WTC11 (cell line): ENCODE results near the gene SMIM38. TPM values are rescaled to one million over a fixed set of nuclear protein-coding genes. Genes with fewer than 3 reads are reported as not detected.

ENCODE experiments used
- ATAC-seq: fragments of 200-7000 bp; cut with Tn5 transposase; 2 replicates; pipeline ENCODE4 v1.10.0; 2021; ENCODE audit warnings: mild to moderate bottlenecking, moderate library complexity
- CTCF ChIA-PET: fragments of 300-600 bp; sonication (Branson Sonifier 250); formaldehyde crosslinking; loops from one replicate; lab custom pipeline; 2021; ENCODE audit warnings: antibody characterized with exemption; lab: Charles Lee
- POLR2A ChIA-PET: fragments of 350-600 bp; sonication (Branson Sonifier 250); formaldehyde crosslinking; loops from one replicate; lab custom pipeline; 2021; ENCODE audit warnings: antibody characterized with exemption; lab: Charles Lee
- DNase-seq: peaks from one replicate; pipeline ENCODE4 v3.0.0; 2021; ENCODE audit warnings: low spot score
- H3K27ac Mint-ChIP-seq: 2 replicates; pipeline ENCODE4 v1.8.0; 2021; ENCODE audit warnings: mixed read lengths
- H3K27me3 Mint-ChIP-seq: 2 replicates; pipeline ENCODE4 v1.8.0; 2021; ENCODE audit warnings: low read depth, mild to moderate bottlenecking, moderate library complexity, mixed read lengths
- H3K36me3 Mint-ChIP-seq: 2 replicates; pipeline ENCODE4 v1.8.0; 2021; ENCODE audit warnings: mixed read lengths
- H3K4me1 Mint-ChIP-seq: 2 replicates; pipeline ENCODE4 v1.8.0; 2022; ENCODE audit warnings: mixed read lengths
- H3K4me3 Mint-ChIP-seq: 2 replicates; pipeline ENCODE4 v1.8.0; 2021; ENCODE audit warnings: mild to moderate bottlenecking, moderate library complexity, mixed read lengths
- H3K9me3 Mint-ChIP-seq: 2 replicates; pipeline ENCODE4 v1.8.0; 2021; ENCODE audit warnings: mixed read lengths
- ARID4B ChIP-seq: sonication (generic); formaldehyde crosslinking; IDR thresholded peaks from 2 replicates; pipeline ENCODE4 v1.8.0; 2023; ENCODE audit warnings: missing genetic modification reagents, mild to moderate bottlenecking, borderline replicate concordance
- CTCF ChIP-seq: fragments of 200-600 bp; IDR thresholded peaks from 2 replicates; pipeline ENCODE4 v1.8.0; 2022; ENCODE audit warnings: antibody characterized with exemption
- FOXK1 ChIP-seq: sonication (generic); formaldehyde crosslinking; IDR thresholded peaks from 2 replicates; pipeline ENCODE4 v1.8.0; 2022; ENCODE audit warnings: mild to moderate bottlenecking, moderate library complexity, missing genetic modification reagents
- GRHL2 ChIP-seq: fragments of 250-450 bp; sonication (Bioruptor Pico); IDR thresholded peaks from 2 replicates; pipeline ENCODE4 v1.8.0; 2022; ENCODE audit warnings: mild to moderate bottlenecking, moderate library complexity; ENCODE audit not compliant: insufficient replicate concordance, severe bottlenecking
- IRF1 ChIP-seq: sonication (generic); formaldehyde crosslinking; IDR thresholded peaks from 2 replicates; pipeline ENCODE4 v1.8.0; 2023; ENCODE audit warnings: missing genetic modification reagents
- KAT7 ChIP-seq: sonication (generic); formaldehyde crosslinking; IDR thresholded peaks from 2 replicates; pipeline ENCODE4 v1.8.1; 2023; ENCODE audit warnings: missing genetic modification reagents, mild to moderate bottlenecking, borderline replicate concordance
- NR1H2 ChIP-seq: sonication (generic); formaldehyde crosslinking; IDR thresholded peaks from 2 replicates; pipeline ENCODE4 v1.9.0; 2021; ENCODE audit warnings: mild to moderate bottlenecking, moderate library complexity, missing genetic modification reagents
- OVOL2 ChIP-seq: fragments of 250-450 bp; sonication (Bioruptor Pico); IDR thresholded peaks from 2 replicates; pipeline ENCODE4 v1.9.0; 2021; ENCODE audit warnings: mild to moderate bottlenecking, borderline replicate concordance
- TCF7 ChIP-seq: sonication (generic); formaldehyde crosslinking; IDR thresholded peaks from 2 replicates; pipeline ENCODE4 v1.8.0; 2022; ENCODE audit warnings: mild to moderate bottlenecking, low read depth, missing genetic modification reagents, moderate library complexity
- TEAD1 ChIP-seq: sonication (generic); formaldehyde crosslinking; IDR thresholded peaks from 2 replicates; pipeline ENCODE4 v1.8.0; 2022; ENCODE audit warnings: mild to moderate bottlenecking, missing genetic modification reagents
- TEAD4 ChIP-seq: sonication (generic); formaldehyde crosslinking; IDR thresholded peaks from 2 replicates; pipeline ENCODE4 v1.8.0; 2022; ENCODE audit warnings: mild to moderate bottlenecking, missing genetic modification reagents
- ZBTB21 ChIP-seq: sonication (generic); formaldehyde crosslinking; IDR thresholded peaks from 2 replicates; pipeline ENCODE4 v1.8.1; 2023; ENCODE audit warnings: mild to moderate bottlenecking, missing genetic modification reagents, borderline replicate concordance
- ZNF263 ChIP-seq: sonication (generic); formaldehyde crosslinking; IDR thresholded peaks from 2 replicates; pipeline ENCODE4 v1.8.1; 2022; ENCODE audit warnings: low read depth, mild to moderate bottlenecking, moderate library complexity, missing genetic modification reagents
- ZNF423 ChIP-seq: fragments of 250-450 bp; sonication (Bioruptor Pico); IDR thresholded peaks from 2 replicates; pipeline ENCODE4 v2.1.2; 2022; ENCODE audit warnings: mild to moderate bottlenecking, moderate library complexity
- total RNA-seq: library from RNA; stranded (reverse); gene quantifications from 3 replicates; pipeline ENCODE4 v1.2.3, GENCODE V29; 2021
- TF ChIP-seq, protein P1 (sequence below): sonication (generic); formaldehyde crosslinking; IDR thresholded peaks from 2 replicates; pipeline ENCODE4 v1.8.0; 2022; ENCODE audit warnings: mild to moderate bottlenecking, missing genetic modification reagents
- TF ChIP-seq, protein P2 (sequence below): sonication (generic); formaldehyde crosslinking; IDR thresholded peaks from 2 replicates; pipeline ENCODE4 v1.8.0; 2022; ENCODE audit warnings: mild to moderate bottlenecking, missing genetic modification reagents
- TF ChIP-seq, protein P3 (sequence below): sonication (generic); formaldehyde crosslinking; IDR thresholded peaks from 2 replicates; pipeline ENCODE4 v1.8.1; 2023; ENCODE audit warnings: mild to moderate bottlenecking, missing genetic modification reagents, borderline replicate concordance
- TF ChIP-seq, protein P4 (sequence below): sonication (generic); formaldehyde crosslinking; IDR thresholded peaks from 2 replicates; pipeline ENCODE4 v1.8.0; 2022; ENCODE audit warnings: mild to moderate bottlenecking, missing genetic modification reagents

The SMIM38 gene
- total RNA-seq, 1 experiment from 2014 or later, result 0.39 TPM

DNA sequence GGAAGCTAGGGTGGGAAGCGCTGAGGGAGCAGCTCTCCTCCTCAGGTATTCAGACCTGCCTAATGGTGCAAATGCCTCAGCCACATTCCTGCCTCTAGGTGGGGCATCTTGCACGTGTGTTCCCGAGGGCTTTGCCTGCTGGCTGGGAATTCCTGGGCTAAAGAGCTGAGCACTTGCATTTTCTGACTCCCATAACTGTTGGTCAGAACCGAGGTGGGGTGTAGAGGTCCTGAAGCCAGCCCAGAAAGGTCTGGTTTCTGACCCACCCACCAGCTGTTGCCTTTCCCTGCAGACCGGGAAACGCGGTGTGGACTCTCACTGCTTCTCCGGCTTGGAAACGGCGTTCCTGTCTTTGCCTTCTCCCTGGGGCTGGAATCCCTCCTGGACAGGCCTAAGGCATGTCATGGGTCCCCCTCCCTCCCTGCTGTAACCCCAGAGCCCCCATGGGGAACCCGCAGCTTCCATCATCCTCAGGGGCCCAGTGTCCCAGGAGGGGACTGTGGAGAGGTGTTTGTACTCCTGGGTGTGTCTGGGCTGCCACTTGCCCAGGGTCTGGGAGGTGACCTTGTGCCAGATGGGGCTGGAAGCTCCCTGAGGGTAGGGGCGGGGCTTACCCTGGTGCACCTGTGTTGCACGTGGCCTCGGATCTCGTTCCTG lies 24.0 kb upstream of the SMIM38 start:
- ChIA-PET CTCF (interaction anchor here (0.6 to 3.0 kb wide), 91 partner anchors 9 to 886 kb away, joined by 3 to 71 read pairs (median 5); partner anchors contain the start of genes MRGPRF, MYEOV, SMIM38 and TPCN2), POLR2A (interaction anchor here (0.8 to 0.9 kb wide), 3 partner anchors 9 to 510 kb away, joined by 3 to 5 read pairs (median 3); no protein-coding TSS in a partner anchor)
- ATAC-seq, result peak; percentile 94
- Mint-ChIP-seq H3K9me3 (peaks cover 39% of the 10 kb centered on the region), H3K36me3 (peaks cover 32% of the 10 kb centered on the region), H3K27me3 (peaks cover 8% of the 10 kb centered on the region; the same call in 1 of the 2 replicates), H3K4me3 (no peak overlapping the region), H3K27ac (no peak overlapping the region), H3K4me1 (peaks cover 10% of the 10 kb centered on the region)
- peak; percentile 92 for DNase-seq
- no peak for TF ChIP-seq NR1H2
- peak; percentile 100 for TF ChIP-seq TEAD1 (CRISPR knock-in tag)
- peak; percentile 100 for TF ChIP-seq TEAD4 (CRISPR knock-in tag)
- TF ChIP-seq, protein P1, sequence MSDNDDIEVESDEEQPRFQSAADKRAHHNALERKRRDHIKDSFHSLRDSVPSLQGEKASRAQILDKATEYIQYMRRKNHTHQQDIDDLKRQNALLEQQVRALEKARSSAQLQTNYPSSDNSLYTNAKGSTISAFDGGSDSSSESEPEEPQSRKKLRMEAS, result peak; percentile 77
- 0 out of 2 replicates have a peak, but pooled peaks have one; percentile 23 for TF ChIP-seq ZBTB21
- no peak for TF ChIP-seq IRF1 (CRISPR knock-in tag)
- TF ChIP-seq, protein P2, sequence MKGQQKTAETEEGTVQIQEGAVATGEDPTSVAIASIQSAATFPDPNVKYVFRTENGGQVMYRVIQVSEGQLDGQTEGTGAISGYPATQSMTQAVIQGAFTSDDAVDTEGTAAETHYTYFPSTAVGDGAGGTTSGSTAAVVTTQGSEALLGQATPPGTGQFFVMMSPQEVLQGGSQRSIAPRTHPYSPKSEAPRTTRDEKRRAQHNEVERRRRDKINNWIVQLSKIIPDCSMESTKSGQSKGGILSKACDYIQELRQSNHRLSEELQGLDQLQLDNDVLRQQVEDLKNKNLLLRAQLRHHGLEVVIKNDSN (CRISPR knock-in tag), result peak; percentile 30; the same call in 1 of the 2 replicates
- TF ChIP-seq CTCF, result peak; percentile 92
- no peak for TF ChIP-seq ZNF263 (CRISPR knock-in tag)

DNA sequence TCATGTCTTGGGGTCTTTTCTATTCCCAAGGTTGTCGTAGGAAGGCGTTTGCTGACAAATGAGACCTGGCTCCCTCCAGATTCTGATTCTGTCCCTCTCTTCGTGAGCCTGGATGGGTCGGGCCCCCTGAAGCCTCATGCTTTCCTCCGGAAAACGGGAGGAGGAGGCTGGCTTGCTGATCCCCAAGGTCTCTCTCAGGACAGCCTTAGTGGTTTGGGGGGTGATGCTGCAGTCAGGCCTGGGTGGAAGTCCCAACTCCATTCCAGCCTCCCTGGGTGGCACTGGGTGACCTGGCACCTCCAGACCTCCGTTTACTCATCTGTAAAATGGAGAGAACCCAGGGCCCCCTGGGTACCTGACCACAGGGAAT lies 23.4 kb upstream of the SMIM38 start:
- POLR2A ChIA-PET, result interaction anchor here (0.8 kb wide), 1 partner anchor 509 kb away, joined by 3 read pairs; no protein-coding TSS in a partner anchor
- H3K36me3 Mint-ChIP-seq, result peaks cover 32% of the 10 kb centered on the region
- CTCF ChIA-PET, result interaction anchor here (0.6 to 3.0 kb wide), 79 partner anchors 8 to 885 kb away, joined by 3 to 71 read pairs (median 6); partner anchors contain the start of genes MRGPRF, MYEOV, SMIM38 and TPCN2
- peaks cover 8% of the 10 kb centered on the region; the same call in 1 of the 2 replicates for H3K27me3 Mint-ChIP-seq
- ATAC-seq (no peak), DNase-seq (no peak)
- H3K4me1 Mint-ChIP-seq, result peaks cover 10% of the 10 kb centered on the region
- H3K27ac Mint-ChIP-seq, result no peak overlapping the region
- H3K4me3 Mint-ChIP-seq, result no peak overlapping the region
- H3K9me3 Mint-ChIP-seq, result peaks cover 39% of the 10 kb centered on the region
- TF ChIP-seq FOXK1 (CRISPR knock-in tag) (no peak), KAT7 (CRISPR knock-in tag) (no peak), ZNF423 (CRISPR knock-in tag) (no peak), TCF7 (CRISPR knock-in tag) (no peak), ARID4B (CRISPR knock-in tag) (no peak), OVOL2 (CRISPR knock-in tag) (no peak), GRHL2 (CRISPR knock-in tag) (no peak)
- TF ChIP-seq, protein P3, sequence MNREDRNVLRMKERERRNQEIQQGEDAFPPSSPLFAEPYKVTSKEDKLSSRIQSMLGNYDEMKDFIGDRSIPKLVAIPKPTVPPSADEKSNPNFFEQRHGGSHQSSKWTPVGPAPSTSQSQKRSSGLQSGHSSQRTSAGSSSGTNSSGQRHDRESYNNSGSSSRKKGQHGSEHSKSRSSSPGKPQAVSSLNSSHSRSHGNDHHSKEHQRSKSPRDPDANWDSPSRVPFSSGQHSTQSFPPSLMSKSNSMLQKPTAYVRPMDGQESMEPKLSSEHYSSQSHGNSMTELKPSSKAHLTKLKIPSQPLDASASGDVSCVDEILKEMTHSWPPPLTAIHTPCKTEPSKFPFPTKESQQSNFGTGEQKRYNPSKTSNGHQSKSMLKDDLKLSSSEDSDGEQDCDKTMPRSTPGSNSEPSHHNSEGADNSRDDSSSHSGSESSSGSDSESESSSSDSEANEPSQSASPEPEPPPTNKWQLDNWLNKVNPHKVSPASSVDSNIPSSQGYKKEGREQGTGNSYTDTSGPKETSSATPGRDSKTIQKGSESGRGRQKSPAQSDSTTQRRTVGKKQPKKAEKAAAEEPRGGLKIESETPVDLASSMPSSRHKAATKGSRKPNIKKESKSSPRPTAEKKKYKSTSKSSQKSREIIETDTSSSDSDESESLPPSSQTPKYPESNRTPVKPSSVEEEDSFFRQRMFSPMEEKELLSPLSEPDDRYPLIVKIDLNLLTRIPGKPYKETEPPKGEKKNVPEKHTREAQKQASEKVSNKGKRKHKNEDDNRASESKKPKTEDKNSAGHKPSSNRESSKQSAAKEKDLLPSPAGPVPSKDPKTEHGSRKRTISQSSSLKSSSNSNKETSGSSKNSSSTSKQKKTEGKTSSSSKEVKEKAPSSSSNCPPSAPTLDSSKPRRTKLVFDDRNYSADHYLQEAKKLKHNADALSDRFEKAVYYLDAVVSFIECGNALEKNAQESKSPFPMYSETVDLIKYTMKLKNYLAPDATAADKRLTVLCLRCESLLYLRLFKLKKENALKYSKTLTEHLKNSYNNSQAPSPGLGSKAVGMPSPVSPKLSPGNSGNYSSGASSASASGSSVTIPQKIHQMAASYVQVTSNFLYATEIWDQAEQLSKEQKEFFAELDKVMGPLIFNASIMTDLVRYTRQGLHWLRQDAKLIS, result no peak
- TF ChIP-seq, protein P4, sequence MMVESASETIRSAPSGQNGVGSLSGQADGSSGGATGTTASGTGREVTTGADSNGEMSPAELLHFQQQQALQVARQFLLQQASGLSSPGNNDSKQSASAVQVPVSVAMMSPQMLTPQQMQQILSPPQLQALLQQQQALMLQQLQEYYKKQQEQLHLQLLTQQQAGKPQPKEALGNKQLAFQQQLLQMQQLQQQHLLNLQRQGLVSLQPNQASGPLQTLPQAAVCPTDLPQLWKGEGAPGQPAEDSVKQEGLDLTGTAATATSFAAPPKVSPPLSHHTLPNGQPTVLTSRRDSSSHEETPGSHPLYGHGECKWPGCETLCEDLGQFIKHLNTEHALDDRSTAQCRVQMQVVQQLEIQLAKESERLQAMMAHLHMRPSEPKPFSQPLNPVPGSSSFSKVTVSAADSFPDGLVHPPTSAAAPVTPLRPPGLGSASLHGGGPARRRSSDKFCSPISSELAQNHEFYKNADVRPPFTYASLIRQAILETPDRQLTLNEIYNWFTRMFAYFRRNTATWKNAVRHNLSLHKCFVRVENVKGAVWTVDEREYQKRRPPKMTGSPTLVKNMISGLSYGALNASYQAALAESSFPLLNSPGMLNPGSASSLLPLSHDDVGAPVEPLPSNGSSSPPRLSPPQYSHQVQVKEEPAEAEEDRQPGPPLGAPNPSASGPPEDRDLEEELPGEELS (CRISPR knock-in tag), result no peak
